ENCODE data around the gene SCAF4. TPM values are rescaled to one million over a fixed set of nuclear protein-coding genes. Genes with fewer than 3 reads are reported as not detected.

SCAF4 gene
- total RNA-seq, 2 experiments from 2014 or later = 25.9 to 87.3 TPM

GRCh38 chr21:31730712-31731055 lies 1.2 kb downstream of the SCAF4 start:
- Histone ChIP-seq H2AFZ (ENCODE audit: low read length) (no peak overlapping the region), H3K27ac (ENCODE audit: low read depth, low read length, poor library complexity, severe bottlenecking) (peak overlapping the region; percentile 90), H3K4me2 (ENCODE audit: low read length) (peak overlapping the region; percentile 87), H3K4me3 (ENCODE audit: low read depth, low read length, poor library complexity, severe bottlenecking) (peak overlapping the region; percentile 85), H3K36me3 (ENCODE audit: insufficient read depth, low read length) (peaks cover 47% of the 10 kb centered on the region), H3K79me2 (ENCODE audit: insufficient read depth, low read depth, low read length) (peaks cover 79% of the 10 kb centered on the region), H3K9me2 (ENCODE audit: insufficient read depth, low read length) (no peaks in the 10 kb centered on the region), H4K20me1 (ENCODE audit: insufficient read depth, low read length) (peaks cover 37% of the 10 kb centered on the region), H3K4me1 (ENCODE audit: insufficient read depth, low read length, poor library complexity, severe bottlenecking) (peaks cover 51% of the 10 kb centered on the region), H3K9me3 (ENCODE audit: low read length) (peaks cover 6% of the 10 kb centered on the region; the same call in 1 of the 2 replicates)
- peak; percentile 19 for DNase-seq (ENCODE audit: low spot score)
- TF ChIP-seq CTCF (conservative IDR thresholded peaks at IDR 0.05; ENCODE audit: low read length) = no peak
- TF ChIP-seq EZH2phosphoT487 (IDR thresholded peaks at IDR 0.05; ENCODE audit: borderline replicate concordance, low read depth, low read length) = no peak
- CTCF ChIA-PET (ENCODE audit: unreplicated experiment) = no interaction called here
- BruUV-seq (replicated peaks) = no TSS peak
- intact Hi-C loops (cut with micrococcal nuclease; ENCODE audit: unreplicated experiment) = loop anchor here (5.0 to 10.0 kb wide), 3 partner anchors 176 to 882 kb away; partner anchors contain the start of genes CFAP298 and MIS18A
- POLR2A ChIA-PET = interaction anchor here (0.9 kb wide), 1 partner anchor 538 kb away, joined by 3 read pairs; no protein-coding TSS in a partner anchor

GRCh38 chr21:31729622-31730343 lies 2.1 kb downstream of the SCAF4 start:
- no peak for DNase-seq (ENCODE audit: low spot score)
- Histone ChIP-seq H3K4me3 (ENCODE audit: low read depth, low read length, poor library complexity, severe bottlenecking) (peak overlapping the region; percentile 85), H3K9me3 (ENCODE audit: low read length) (peaks cover 6% of the 10 kb centered on the region; the same call in 1 of the 2 replicates), H3K9me2 (ENCODE audit: insufficient read depth, low read length) (no peaks in the 10 kb centered on the region), H3K27ac (ENCODE audit: low read depth, low read length, poor library complexity, severe bottlenecking) (no peak overlapping the region), H2AFZ (ENCODE audit: low read length) (no peak overlapping the region), H3K79me2 (ENCODE audit: insufficient read depth, low read depth, low read length) (peaks cover 85% of the 10 kb centered on the region), H3K4me2 (ENCODE audit: low read length) (peak overlapping the region; percentile 87), H3K36me3 (ENCODE audit: insufficient read depth, low read length) (peaks cover 56% of the 10 kb centered on the region), H3K4me1 (ENCODE audit: insufficient read depth, low read length, poor library complexity, severe bottlenecking) (peaks cover 50% of the 10 kb centered on the region), H4K20me1 (ENCODE audit: insufficient read depth, low read length) (peaks cover 45% of the 10 kb centered on the region)
- intact Hi-C loops (cut with micrococcal nuclease; ENCODE audit: unreplicated experiment) = loop anchor here (5.0 to 10.0 kb wide), 3 partner anchors 175 to 883 kb away; partner anchors contain the start of genes CFAP298 and MIS18A
- ChIA-PET CTCF (ENCODE audit: unreplicated experiment) (no interaction called here), POLR2A (interaction anchor here (0.6 to 0.9 kb wide), 2 partner anchors 43 to 642 kb away, joined by 3 read pairs; no protein-coding TSS in a partner anchor)
- TF ChIP-seq EZH2phosphoT487 (IDR thresholded peaks at IDR 0.05; ENCODE audit: borderline replicate concordance, low read depth, low read length) (no peak), CTCF (conservative IDR thresholded peaks at IDR 0.05; ENCODE audit: low read length) (no peak)
- TSS peak; percentile 65 for BruUV-seq (replicated peaks)

- TF ChIP-seq EZH2phosphoT487 (IDR thresholded peaks at IDR 0.05; ENCODE audit: borderline replicate concordance, low read depth, low read length) (no peak), CTCF (conservative IDR thresholded peaks at IDR 0.05; ENCODE audit: low read length) (no peak)
- Histone ChIP-seq H3K9me3 (ENCODE audit: low read length) (peaks cover 6% of the 10 kb centered on the region; the same call in 1 of the 2 replicates), H3K27ac (ENCODE audit: low read depth, low read length, poor library complexity, severe bottlenecking) (no peak overlapping the region), H4K20me1 (ENCODE audit: insufficient read depth, low read length) (peaks cover 49% of the 10 kb centered on the region), H3K79me2 (ENCODE audit: insufficient read depth, low read depth, low read length) (peaks cover 87% of the 10 kb centered on the region), H3K4me1 (ENCODE audit: insufficient read depth, low read length, poor library complexity, severe bottlenecking) (peaks cover 49% of the 10 kb centered on the region), H3K36me3 (ENCODE audit: insufficient read depth, low read length) (peaks cover 64% of the 10 kb centered on the region), H3K4me2 (ENCODE audit: low read length) (peak overlapping the region; percentile 87), H3K4me3 (ENCODE audit: low read depth, low read length, poor library complexity, severe bottlenecking) (peak overlapping the region; percentile 85), H2AFZ (ENCODE audit: low read length) (no peak overlapping the region), H3K9me2 (ENCODE audit: insufficient read depth, low read length) (no peaks in the 10 kb centered on the region)
- intact Hi-C loops (cut with micrococcal nuclease; ENCODE audit: unreplicated experiment) = no loop called here
- no TSS peak for BruUV-seq (replicated peaks)
- ChIA-PET CTCF (ENCODE audit: unreplicated experiment) (no interaction called here), POLR2A (interaction anchor here (0.6 to 0.9 kb wide), 2 partner anchors 44 to 643 kb away, joined by 3 read pairs; no protein-coding TSS in a partner anchor)
- no peak for DNase-seq (ENCODE audit: low spot score)
Measured at GRCh38 chr21:31728952-31729351, 3.0 kb downstream of the SCAF4 start.
